ENCODE measurements around the gene SPATS1. TPM values are rescaled to one million over a fixed set of nuclear protein-coding genes. Genes with fewer than 3 reads are reported as not detected.
"Not testable (repeated sequence)": the region's sequence is repeated elsewhere in the genome, so short reads cannot be mapped to it uniquely, and the experiment has no call there.

SPATS1 gene
- total RNA-seq, 1 donor from 2014 or later = not detected

- Histone ChIP-seq H3K4me1 (peaks cover 4% of the 10 kb centered on the region), H3K9me3 (ENCODE audit: low read depth) (no peaks in the 10 kb centered on the region), H3F3A (ENCODE audit: low read depth) (peaks cover 9% of the 10 kb centered on the region), H3K4me3 (no peak overlapping the region), H3K27ac (no peak overlapping the region), H4K20me1 (ENCODE audit: low read depth) (no peaks in the 10 kb centered on the region), H3K9ac (no peak overlapping the region), H3K36me3 (no peaks in the 10 kb centered on the region), H2AFZ (replicated peaks) (no peak overlapping the region), H3K4me2 (no peak overlapping the region), H3K27me3 (peaks cover 28% of the 10 kb centered on the region), H3K79me2 (ENCODE audit: low read depth) (no peaks in the 10 kb centered on the region)
- Mint-ChIP-seq H3K27ac (no peak overlapping the region), H3K9me3 (no peaks in the 10 kb centered on the region), H3K4me1 (peaks cover 15% of the 10 kb centered on the region), H3K36me3 (no peaks in the 10 kb centered on the region), H3K4me3 (no peak overlapping the region), H3K27me3 (ENCODE audit: insufficient read depth, low read depth) (no peaks in the 10 kb centered on the region)
- no peak for DNase-seq (ENCODE audit: low spot score)
- no peak for TF ChIP-seq CTCF (IDR thresholded peaks at IDR 0.05)
- TF ChIP-seq EZH2 (IDR thresholded peaks at IDR 0.05) = no peak
- no peak for TF ChIP-seq EZH2phosphoT487 (IDR thresholded peaks at IDR 0.05)
These were observed 2.5 kb upstream of the SPATS1 start for GRCh38 chr6:44339763-44340625.

- Mint-ChIP-seq H3K4me1 (peaks cover 15% of the 10 kb centered on the region), H3K4me3 (no peak overlapping the region), H3K27me3 (ENCODE audit: insufficient read depth, low read depth) (no peaks in the 10 kb centered on the region), H3K9me3 (no peaks in the 10 kb centered on the region), H3K36me3 (no peaks in the 10 kb centered on the region), H3K27ac (no peak overlapping the region)
- Histone ChIP-seq H4K20me1 (ENCODE audit: low read depth) (no peaks in the 10 kb centered on the region), H3K36me3 (no peaks in the 10 kb centered on the region), H3K9ac (no peak overlapping the region), H3K79me2 (ENCODE audit: low read depth) (no peaks in the 10 kb centered on the region), H2AFZ (replicated peaks) (no peak overlapping the region), H3K27me3 (peaks cover 28% of the 10 kb centered on the region), H3F3A (ENCODE audit: low read depth) (peaks cover 9% of the 10 kb centered on the region), H3K27ac (no peak overlapping the region), H3K4me2 (no peak overlapping the region), H3K9me3 (ENCODE audit: low read depth) (no peaks in the 10 kb centered on the region), H3K4me3 (no peak overlapping the region), H3K4me1 (no peaks in the 10 kb centered on the region)
- TF ChIP-seq EZH2phosphoT487 (IDR thresholded peaks at IDR 0.05) (no peak), EZH2 (IDR thresholded peaks at IDR 0.05) (no peak), CTCF (IDR thresholded peaks at IDR 0.05) (no peak)
- DNase-seq (ENCODE audit: low spot score) = no peak
These were observed 1.2 kb upstream of the SPATS1 start for GRCh38 chr6:44341095-44341890.

- no peak overlapping the region for H3K4me3 ChIP-seq
- no peaks in the 10 kb centered on the region for H3K36me3 Mint-ChIP-seq
- H3K27me3 ChIP-seq = peaks cover 28% of the 10 kb centered on the region
- H3K27me3 Mint-ChIP-seq (ENCODE audit: insufficient read depth, low read depth) = no peaks in the 10 kb centered on the region
- H3K9me3 Mint-ChIP-seq = no peaks in the 10 kb centered on the region
- no peak overlapping the region for H3K27ac Mint-ChIP-seq
- H2AFZ ChIP-seq (replicated peaks) = peak overlapping the region; percentile 55
- H3K79me2 ChIP-seq (ENCODE audit: low read depth) = no peaks in the 10 kb centered on the region
- peaks cover 15% of the 10 kb centered on the region for H3K4me1 Mint-ChIP-seq
- no peaks in the 10 kb centered on the region for H4K20me1 ChIP-seq (ENCODE audit: low read depth)
- no peaks in the 10 kb centered on the region for H3K4me1 ChIP-seq
- no peak for TF ChIP-seq CTCF (IDR thresholded peaks at IDR 0.05)
- TF ChIP-seq EZH2 (IDR thresholded peaks at IDR 0.05) = no peak
- TF ChIP-seq EZH2phosphoT487 (IDR thresholded peaks at IDR 0.05) = no peak
- no peaks in the 10 kb centered on the region for H3K9me3 ChIP-seq (ENCODE audit: low read depth)
- peaks cover 6% of the 10 kb centered on the region for H3F3A ChIP-seq (ENCODE audit: low read depth)
- no peak overlapping the region for H3K9ac ChIP-seq
- H3K4me3 Mint-ChIP-seq = no peak overlapping the region
- no peak overlapping the region for H3K4me2 ChIP-seq
- DNase-seq (ENCODE audit: low spot score) = no peak
- H3K27ac ChIP-seq = no peak overlapping the region
- no peaks in the 10 kb centered on the region for H3K36me3 ChIP-seq
These were observed 398 bp upstream of the SPATS1 start for GRCh38 chr6:44342052-44342451.

GRCh38 chr6:44346818-44347217 lies 4.4 kb downstream of the SPATS1 start:
- H2AFZ ChIP-seq (replicated peaks); H3K36me3 Mint-ChIP-seq; H3K27me3 Mint-ChIP-seq (ENCODE audit: insufficient read depth, low read depth); H3K36me3 ChIP-seq; H3K27ac Mint-ChIP-seq; H3K9ac ChIP-seq; H3K4me3 ChIP-seq; H3K4me1 Mint-ChIP-seq; DNase-seq (ENCODE audit: low spot score); H4K20me1 ChIP-seq (ENCODE audit: low read depth); H3K4me2 ChIP-seq; H3K79me2 ChIP-seq (ENCODE audit: low read depth); H3K9me3 ChIP-seq (ENCODE audit: low read depth); H3K4me3 Mint-ChIP-seq; H3K4me1 ChIP-seq; H3K9me3 Mint-ChIP-seq; H3F3A ChIP-seq (ENCODE audit: low read depth); H3K27ac ChIP-seq: not testable (repeated sequence)
- H3K27me3 ChIP-seq = peaks cover 22% of the 10 kb centered on the region

Data from neural progenitor cell (in vitro differentiated cells).